Upper lobe of right lung (tissue), 1 donor: ENCODE data around the gene OSGEPL1. TPM values are rescaled to one million over a fixed set of nuclear protein-coding genes. Genes with fewer than 3 reads are reported as not detected.
"Not testable (repeated sequence)": the region's sequence is repeated elsewhere in the genome, so short reads cannot be mapped to it uniquely, and the experiment has no call there.

Source experiments
- ATAC-seq: fragments of 200-7000 bp; cut with Tn5 transposase; one replicate; pipeline ENCODE4 v1.9.1; 2020; ENCODE audit warnings: mild to moderate bottlenecking, moderate library complexity
- DNase-seq: peaks from one replicate; pipeline ENCODE4 v3.0.0-alpha.2; 2020
- H3K27ac ChIP-seq: fragments of 200-600 bp; one replicate; pipeline ENCODE4 v1.8.0; 2022
- H3K27me3 ChIP-seq: fragments of 200-600 bp; one replicate; pipeline ENCODE4 v1.8.0; 2022; ENCODE audit warnings: mild to moderate bottlenecking
- H3K36me3 ChIP-seq: fragments of 200-600 bp; one replicate; pipeline ENCODE4 v1.8.0; 2022
- H3K4me1 ChIP-seq: fragments of 200-600 bp; one replicate; pipeline ENCODE4 v1.8.0; 2022
- H3K4me3 ChIP-seq: fragments of 200-600 bp; one replicate; pipeline ENCODE4 v1.8.0; 2022; ENCODE audit warnings: mild to moderate bottlenecking
- H3K9me3 ChIP-seq: fragments of 200-600 bp; one replicate; pipeline ENCODE4 v1.8.0; 2022
- CTCF ChIP-seq: fragments of 200-600 bp; IDR thresholded peaks from one replicate; pipeline ENCODE4 v1.8.0; 2022; ENCODE audit warnings: antibody characterized with exemption
- intact Hi-C: fragments of 100-400 bp; cut with DNase I; formaldehyde crosslinking; loops from one replicate; pipeline ENCODE4 v1.11.0; 2022
- total RNA-seq: library from RNA; stranded (reverse); fragmentation: NEBNext Ultra II Directional; extraction: Animal tissue kit (Norgen Biotek cat#: 25700); gene quantifications from one replicate; pipeline ENCODE4 v1.2.1, GENCODE V29; 2021
- donor health status: DM: no; HTN: yes; CAD: no; lungs with severe emphysema.

OSGEPL1 gene
- total RNA-seq, 1 donor from 2014 or later: 6.7 TPM

GRCh38 chr2:189726271-189726670, 36.3 kb downstream of the OSGEPL1 start:
- H3K36me3 ChIP-seq: no peaks in the 10 kb centered on the region
- no peak for TF ChIP-seq CTCF
- no peak for DNase-seq
- no peaks in the 10 kb centered on the region for H3K27me3 ChIP-seq
- H3K27ac ChIP-seq: no peak overlapping the region
- ATAC-seq: no peak
- no peak overlapping the region for H3K4me3 ChIP-seq
- intact Hi-C loops: no loop called here
- H3K9me3 ChIP-seq: no peaks in the 10 kb centered on the region
- H3K4me1 ChIP-seq: no peaks in the 10 kb centered on the region

- no peak for ATAC-seq
- H3K27me3 ChIP-seq: no peaks in the 10 kb centered on the region
- no peak overlapping the region for H3K27ac ChIP-seq
- intact Hi-C loops: no loop called here
- H3K9me3 ChIP-seq: no peaks in the 10 kb centered on the region
- TF ChIP-seq CTCF: no peak
- H3K36me3 ChIP-seq: no peaks in the 10 kb centered on the region
- DNase-seq: no peak
- H3K4me1 ChIP-seq: no peaks in the 10 kb centered on the region
- H3K4me3 ChIP-seq: no peak overlapping the region
Observed at GRCh38 chr2:189723192-189723591, 39.4 kb downstream of the OSGEPL1 start.

GRCh38 chr2:189719571-189719970, 43.0 kb downstream of the OSGEPL1 start:
- Histone ChIP-seq H3K4me1 (no peaks in the 10 kb centered on the region), H3K9me3 (no peaks in the 10 kb centered on the region), H3K27me3 (no peaks in the 10 kb centered on the region), H3K36me3 (no peaks in the 10 kb centered on the region), H3K4me3 (no peak overlapping the region), H3K27ac (no peak overlapping the region)
- ATAC-seq: no peak
- DNase-seq: no peak
- intact Hi-C loops: no loop called here
- TF ChIP-seq CTCF: no peak

GRCh38 chr2:189717593-189717992, 45.0 kb downstream of the OSGEPL1 start:
- intact Hi-C loops, ATAC-seq: not testable (repeated sequence)

GRCh38 chr2:189709501-189710221, 52.9 kb downstream of the OSGEPL1 start:
- no peaks in the 10 kb centered on the region for H3K4me1 ChIP-seq
- H3K36me3 ChIP-seq: peaks cover 10% of the 10 kb centered on the region
- H3K27me3 ChIP-seq: no peaks in the 10 kb centered on the region
- no peak for ATAC-seq
- intact Hi-C loops: no loop called here
- no peak for DNase-seq
- no peak overlapping the region for H3K4me3 ChIP-seq
- TF ChIP-seq CTCF: no peak
- H3K27ac ChIP-seq: no peak overlapping the region
- H3K9me3 ChIP-seq: no peaks in the 10 kb centered on the region

More at GRCh38 chr2:189717593-189717992, 45.0 kb downstream of the OSGEPL1 start:
- H3K27ac ChIP-seq, H3K27me3 ChIP-seq, H3K4me1 ChIP-seq, H3K9me3 ChIP-seq, H3K4me3 ChIP-seq, H3K36me3 ChIP-seq, DNase-seq: not testable (repeated sequence)

- intact Hi-C loops: loop anchor here (5.0 kb wide), 1 partner anchor 45 kb away; no protein-coding TSS in a partner anchor
- Histone ChIP-seq H3K36me3 (peaks cover 10% of the 10 kb centered on the region), H3K27ac (no peak overlapping the region), H3K9me3 (no peaks in the 10 kb centered on the region), H3K4me1 (no peaks in the 10 kb centered on the region), H3K4me3 (no peak overlapping the region), H3K27me3 (no peaks in the 10 kb centered on the region)
- no peak for DNase-seq
- no peak for ATAC-seq
- no peak for TF ChIP-seq CTCF
Observed at GRCh38 chr2:189702071-189702470, 60.5 kb downstream of the OSGEPL1 start.
